Stimulated activated CD8-positive, alpha-beta memory T cell treated with anti-CD3 and anti-CD28 coated beads, Interleukin-12 subunit alpha, Interleukin-12 subunit beta, amount 100 ng/mL, for 1 hour (primary cell): ENCODE measurements around the gene CTNNBL1.

Experiments
- DNase-seq: peaks from one replicate; pipeline ENCODE4 v3.0.0-alpha.2; 2020; ENCODE audit warnings: low read depth

Gene CTNNBL1

DNA sequence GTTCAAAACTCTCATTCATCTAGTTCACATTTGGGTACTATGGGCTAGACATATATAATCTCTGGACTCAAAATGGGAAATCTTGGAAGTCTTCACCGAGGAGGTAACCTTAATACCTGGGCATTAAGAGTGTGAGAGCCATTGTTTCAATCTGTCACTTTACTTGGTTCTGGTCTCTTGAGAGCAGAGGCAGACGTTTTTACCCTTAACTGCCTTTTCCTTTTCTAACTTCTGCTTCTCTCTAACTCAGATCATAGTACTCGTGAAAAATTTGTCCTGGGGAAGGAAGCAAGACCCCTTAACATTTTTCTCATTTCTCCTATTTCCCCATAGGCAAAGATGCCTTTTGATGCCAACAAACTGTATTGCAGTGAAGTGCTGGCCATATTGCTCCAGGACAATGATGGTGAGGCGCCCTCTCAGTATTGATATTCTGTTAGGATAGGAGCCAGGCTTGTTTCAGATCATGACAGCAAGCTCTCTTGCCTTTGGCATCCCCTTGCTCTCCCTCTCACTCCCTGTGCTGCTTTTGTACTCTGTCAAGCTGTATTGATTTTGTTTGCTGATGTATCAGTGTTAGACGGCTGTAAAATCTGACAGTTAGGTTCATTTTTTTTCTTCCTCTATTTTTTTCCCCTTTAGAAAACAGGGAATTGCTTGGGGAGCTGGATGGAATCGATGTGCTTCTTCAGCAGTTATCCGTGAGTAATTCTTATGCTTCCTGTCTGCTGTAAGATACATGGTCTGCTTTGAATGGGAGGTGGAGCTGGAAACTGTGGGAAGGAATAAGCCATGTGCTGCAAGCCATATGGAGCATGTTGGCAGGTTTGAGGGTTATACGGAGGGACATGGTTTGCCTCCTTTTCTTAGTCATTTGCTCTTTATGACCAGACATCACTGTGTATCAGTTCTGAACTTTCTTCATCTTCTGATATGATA, 83.5 kb downstream of the CTNNBL1 start:
- DNase-seq: no peak

DNA sequence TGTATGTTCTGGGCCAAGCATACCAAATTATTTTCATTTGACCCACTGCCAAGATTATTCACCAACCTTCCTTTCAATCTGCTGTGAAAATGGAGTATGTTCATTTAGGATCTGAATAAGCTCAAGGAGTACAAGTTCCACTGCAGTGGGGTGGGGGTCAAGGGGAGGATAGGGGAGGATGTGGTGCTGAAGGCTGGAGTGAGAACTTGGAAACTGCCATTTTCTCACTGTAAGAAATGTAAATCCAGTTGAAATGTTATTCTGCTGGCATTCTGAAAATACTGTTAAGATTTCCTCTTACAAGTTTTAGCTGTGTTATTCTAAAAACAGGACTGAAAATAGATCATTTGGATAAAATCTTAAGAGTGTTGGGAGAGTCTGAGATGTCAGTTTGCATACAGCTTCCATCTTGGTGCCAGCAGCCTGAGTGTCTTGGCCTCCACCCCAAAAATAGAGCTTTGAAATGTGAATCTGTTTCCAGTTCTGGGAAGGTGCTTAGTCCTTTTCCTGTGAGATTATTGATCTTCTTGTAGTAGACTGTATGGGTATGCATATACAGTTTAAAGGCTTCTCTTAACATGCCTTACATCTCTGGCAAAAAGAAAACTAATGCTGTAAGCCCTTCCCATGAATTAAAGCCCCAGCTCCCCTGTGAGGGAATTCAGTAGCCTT, 84.3 kb downstream of the CTNNBL1 start:
- no peak for DNase-seq

DNA sequence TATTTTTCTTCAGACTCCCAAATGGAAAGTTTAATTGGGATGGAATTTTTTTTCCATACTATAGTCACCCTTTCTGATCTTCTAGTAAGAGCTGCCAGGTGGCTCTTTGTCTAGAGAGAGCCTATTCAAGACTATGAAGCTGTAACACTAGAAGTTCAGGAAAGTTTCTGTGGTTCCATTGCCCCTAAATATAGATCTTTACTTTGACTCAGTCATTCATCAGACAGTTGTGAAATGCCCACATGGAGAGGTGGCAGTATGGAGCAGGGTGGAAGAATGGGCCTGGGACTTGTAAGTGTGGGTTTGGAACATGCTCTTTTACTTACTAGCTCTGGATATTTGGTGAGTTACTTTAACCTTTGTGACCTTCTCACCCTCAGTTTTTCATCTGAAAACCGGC, 87.8 kb downstream of the CTNNBL1 start:
- no peak for DNase-seq

GRCh38 chr20:37786043-37786442, 92.2 kb downstream of the CTNNBL1 start:
- no peak for DNase-seq

GRCh38 chr20:37789408-37789807, 95.6 kb downstream of the CTNNBL1 start:
- no peak for DNase-seq

DNA sequence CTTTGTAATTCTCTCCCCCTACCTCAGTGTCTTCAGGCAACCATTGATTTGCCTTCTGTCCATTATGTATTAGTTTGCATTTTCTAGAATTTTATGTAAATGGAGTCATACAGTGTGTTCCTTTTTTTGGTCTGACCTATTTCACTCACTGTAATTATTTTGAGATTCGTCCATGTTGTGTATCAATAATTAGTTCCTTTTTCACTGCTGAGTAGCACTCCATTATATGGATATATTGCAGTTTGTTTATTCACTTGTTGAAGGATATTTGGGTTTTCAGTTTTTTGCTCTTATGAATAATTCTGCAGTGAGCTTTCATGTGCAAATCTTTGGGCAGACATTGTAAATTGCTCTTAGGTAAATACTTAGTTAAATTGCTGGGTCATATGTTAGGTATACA, 97.1 kb downstream of the CTNNBL1 start:
- no peak for DNase-seq

DNA sequence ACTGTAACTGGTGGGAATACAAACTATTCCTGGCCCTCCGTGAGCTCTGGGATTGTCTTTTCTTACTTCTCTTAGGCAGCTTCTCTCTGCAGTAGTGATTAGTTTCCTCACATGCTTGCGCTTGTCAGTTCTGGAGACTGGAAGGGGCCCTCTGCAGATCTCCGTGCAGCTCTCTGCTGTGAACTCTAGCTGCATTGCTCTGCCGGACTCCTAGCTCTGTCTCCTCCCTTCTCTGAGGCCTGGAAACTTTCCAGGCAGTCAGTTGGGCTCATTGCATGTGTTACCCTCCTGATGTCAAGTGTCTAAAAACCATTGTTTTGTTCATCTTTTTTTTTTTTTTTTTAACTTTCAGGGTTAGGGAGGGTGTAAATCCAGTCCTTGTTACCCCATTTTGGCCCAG, 102.3 kb downstream of the CTNNBL1 start:
- DNase-seq: no peak

DNA sequence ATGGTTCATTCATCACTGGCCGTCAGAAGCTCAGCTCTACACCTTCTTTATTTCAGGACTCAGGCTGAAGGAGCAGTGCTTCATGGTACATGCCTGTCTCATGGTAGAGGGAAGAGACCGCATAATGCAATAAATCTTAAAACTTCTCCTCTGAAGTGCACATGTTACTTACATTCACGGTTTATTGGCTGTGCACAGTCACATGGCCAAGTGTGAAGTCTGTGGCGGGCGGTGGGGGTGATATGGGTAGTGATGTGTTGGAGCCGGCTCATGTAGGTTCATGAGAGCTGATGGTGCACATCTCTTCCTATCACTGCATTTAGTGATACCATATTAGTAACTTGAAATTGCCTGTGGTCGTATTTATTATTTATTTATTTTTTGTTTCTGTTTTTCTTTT, 102.9 kb downstream of the CTNNBL1 start:
- DNase-seq: no peak

DNA sequence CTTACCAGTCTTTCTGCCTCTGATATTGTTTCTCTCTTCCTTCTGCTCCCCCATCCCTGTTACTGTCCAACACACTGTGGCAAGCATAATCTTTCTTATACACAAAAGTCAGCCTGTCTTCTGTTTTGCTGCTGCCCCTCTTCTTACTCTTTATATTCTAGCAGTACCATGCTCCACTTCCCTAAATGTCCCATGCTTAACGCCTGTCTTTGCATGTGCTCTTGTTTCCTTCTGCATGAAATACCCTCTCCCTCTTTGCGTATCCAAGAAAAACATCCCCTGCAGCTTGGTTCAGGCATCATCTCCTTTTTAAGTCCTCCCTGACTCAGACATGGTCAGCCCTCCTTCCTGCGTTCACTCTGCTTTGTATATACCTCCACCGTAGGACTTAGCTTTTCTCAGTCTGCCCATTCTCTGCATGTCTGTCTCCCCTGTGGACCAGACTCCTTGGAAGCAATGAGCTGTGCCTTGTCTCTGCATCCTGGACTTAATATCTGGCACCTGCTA, 103.9 kb downstream of the CTNNBL1 start:
- no peak for DNase-seq

DNA sequence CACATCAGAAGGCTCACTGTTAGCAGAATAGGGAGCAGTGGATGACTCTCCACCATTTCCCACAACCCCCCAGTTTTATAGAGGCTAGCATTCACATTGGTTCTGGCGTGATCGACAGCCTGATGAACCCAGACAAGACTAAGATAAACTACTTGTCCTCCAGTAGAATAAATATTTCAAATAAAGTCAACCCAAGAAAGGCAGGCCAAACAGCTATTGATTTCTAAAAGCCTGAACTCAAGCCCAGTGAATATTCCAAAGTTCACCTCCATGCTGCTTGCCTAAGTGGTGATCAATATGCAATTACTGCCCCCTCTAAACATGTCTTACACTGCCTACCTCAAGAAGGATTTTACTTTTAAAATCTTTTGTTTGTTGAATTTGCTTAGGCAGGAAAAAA, 104.5 kb downstream of the CTNNBL1 start:
- DNase-seq: no peak

- no peak for DNase-seq
Measured at GRCh38 chr20:37800618-37801017, 106.8 kb downstream of the CTNNBL1 start.

GRCh38 chr20:37801921-37802320, 108.1 kb downstream of the CTNNBL1 start:
- no peak for DNase-seq

GRCh38 chr20:37803438-37804307, 109.8 kb downstream of the CTNNBL1 start:
- DNase-seq: no peak

DNA sequence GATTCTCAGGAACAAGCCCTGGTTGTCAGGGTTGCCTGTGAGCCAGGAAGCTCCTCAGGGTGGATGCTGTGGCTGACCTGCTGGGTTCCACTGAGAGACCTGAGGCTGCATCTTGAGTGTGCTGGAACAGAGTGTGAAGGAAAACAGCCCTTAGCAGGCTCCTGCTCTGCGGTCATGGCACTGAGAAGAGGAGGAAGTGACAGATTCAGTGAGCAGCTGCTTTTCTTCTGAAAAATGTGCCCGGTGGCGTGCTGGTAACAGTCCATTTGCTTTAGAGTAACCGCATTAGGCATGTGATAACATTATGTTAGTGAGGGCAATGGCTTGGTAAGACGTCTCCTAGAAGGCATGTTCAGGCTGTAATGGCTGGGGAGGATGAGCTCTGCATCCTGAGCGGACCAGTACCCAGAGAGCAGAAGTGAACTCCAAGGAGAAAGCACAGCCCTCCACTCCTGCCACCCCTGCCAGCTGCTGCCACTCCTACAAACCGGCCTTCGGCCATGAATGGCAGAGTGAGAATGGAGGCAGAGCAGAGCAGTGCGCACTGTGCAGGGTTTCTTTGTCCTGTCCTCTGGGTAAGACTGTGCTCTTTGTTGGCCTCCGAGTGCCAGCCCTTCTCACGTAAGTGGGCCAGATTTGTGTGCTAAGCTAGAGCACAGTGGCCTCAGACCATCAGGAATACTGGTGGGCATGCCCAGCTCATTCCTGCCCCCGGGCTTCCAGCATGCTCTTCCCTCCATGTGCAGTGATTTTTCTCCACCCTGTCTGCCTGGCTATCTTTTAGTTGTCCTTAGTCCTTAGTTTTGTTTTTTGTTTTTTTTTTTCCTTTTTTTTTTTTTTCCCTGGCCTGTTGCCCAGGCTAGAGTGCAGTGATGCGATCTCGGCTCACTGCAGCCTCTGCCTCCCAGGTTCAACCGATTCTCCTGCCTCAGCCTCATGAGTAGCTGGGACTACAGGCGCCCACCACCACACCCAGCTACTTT, 111.0 kb downstream of the CTNNBL1 start:
- no peak for DNase-seq

- no peak for DNase-seq
Measured at GRCh38 chr20:37807471-37808232, 113.8 kb downstream of the CTNNBL1 start.

- DNase-seq: no peak
Measured at GRCh38 chr20:37808233-37809070, 114.6 kb downstream of the CTNNBL1 start.

DNA sequence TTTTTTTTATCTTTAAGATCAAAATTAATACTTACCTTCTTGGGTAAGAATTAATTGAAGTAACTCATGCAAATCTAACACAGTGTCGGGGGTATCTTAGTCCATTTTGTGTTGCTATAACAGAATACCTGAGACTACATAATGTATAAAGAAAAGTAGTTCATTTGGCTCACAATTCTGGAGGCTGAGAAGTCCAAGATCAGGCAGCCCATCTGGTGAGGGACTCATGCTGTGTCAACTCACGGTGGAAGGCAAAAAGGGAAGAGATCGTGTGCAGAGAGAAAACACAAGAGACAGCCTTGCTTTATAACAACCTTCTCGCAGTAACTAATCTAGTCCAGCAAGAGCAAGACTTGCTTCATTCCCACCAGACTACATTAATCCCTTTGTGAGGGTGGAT, 116.2 kb downstream of the CTNNBL1 start:
- DNase-seq: no peak

DNA sequence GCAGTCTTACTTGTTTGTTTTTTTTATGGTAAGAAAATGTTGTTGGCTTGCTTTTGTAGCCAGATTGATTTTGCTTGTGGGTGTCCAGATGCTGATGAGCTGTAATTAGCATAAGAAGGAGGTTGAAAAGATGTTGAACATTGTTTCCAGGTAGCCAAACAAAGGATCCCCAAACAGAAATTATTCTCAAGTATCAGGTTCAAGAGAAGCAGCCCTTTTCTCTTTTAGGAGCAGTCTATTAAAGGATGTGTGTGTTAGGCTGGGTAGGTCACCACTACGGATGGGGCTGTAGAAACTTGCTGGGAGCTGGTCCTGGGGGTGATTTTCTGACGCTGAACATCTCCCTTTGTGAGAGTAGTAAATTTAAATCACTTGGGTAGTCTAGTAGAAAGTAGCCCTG, 122.2 kb downstream of the CTNNBL1 start:
- no peak for DNase-seq

DNA sequence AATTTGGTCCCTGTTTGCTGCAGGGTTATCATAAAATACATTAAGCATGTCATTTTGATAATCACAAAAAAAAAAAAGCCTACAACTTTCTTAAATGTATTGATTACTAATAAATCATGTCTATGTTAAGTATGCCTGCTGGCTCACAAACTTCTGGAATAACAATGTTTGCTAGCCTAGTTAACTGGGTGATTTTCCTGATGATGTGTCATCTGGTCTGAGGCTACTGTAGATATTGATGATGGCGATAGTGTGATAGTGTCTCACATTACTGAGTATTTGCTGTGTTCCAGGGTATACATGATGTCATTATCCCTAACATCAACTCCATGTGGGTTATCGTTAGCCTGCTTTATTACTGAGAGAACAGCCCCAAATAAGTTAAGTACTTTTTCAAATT, 122.9 kb downstream of the CTNNBL1 start:
- DNase-seq: no peak
